NCI-H226 (cell line): ENCODE measurements around the gene BMP8A.

Experiments
- DNase-seq: peaks from one replicate; pipeline ENCODE4 v3.0.0-alpha.2; 2015

Gene BMP8A

DNA sequence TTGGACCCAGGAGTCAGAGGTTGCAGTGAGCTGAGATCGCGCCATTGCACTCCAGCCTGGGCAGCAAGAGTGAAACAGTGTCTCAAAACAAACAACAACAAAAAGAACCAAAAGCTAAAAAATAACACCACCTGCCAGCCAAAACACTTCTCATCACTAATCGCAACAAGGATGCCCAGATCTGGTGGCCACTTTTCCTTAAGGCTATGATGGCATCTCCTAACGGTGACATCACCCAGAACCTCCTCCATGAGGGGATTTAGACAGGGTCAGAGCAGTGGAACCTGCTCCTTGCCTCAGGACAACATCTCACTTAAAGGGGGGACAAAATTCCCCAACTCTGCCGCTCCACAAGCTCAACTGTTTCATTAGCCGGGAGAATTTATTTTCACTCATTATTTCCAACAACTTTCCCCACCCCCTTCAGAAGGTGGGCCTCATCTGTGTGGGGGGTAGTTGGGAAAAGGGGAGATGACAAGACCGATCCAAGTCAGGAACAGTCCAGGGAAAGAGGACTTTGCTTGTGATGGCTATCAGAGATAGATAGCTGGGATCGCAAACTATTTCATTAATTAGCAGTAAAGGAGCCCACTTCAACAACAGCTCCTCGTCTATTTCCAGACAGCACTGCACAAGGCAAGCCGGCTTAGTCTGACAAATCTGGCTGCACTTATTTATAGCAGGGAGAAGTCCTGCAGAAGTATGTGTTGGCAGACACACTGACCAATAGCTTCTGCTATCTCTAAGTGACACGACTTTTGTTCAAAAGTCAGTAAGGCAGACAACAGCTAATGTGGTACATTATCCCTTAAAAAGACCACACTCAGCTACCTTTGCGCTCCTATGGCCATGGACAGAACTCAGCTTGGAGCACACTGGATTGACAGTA is 82.5 kb downstream of the BMP8A start:
- no peak for DNase-seq

DNA sequence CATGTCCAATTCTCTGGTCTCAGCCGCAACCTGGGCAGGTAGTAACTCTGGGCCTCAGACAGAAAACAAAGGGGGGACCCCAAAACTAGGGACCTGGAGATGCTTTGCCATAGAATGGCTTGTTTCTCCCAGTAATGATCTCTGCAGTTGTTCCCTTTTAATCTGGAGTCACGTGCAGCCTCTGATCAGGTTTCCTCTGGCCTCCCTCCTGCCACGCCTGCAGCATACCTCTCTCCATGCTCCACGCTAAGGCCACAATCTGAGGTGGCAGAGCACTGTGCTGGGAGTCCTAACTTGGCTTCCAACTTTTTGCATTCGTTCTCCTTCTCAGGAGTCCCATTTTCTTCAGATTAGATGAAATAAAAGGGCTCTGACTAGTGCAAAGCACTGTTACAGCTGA is 83.2 kb downstream of the BMP8A start:
- DNase-seq = no peak
